ENCODE data around the gene CEL. TPM values are rescaled to one million over a fixed set of nuclear protein-coding genes. Genes with fewer than 3 reads are reported as not detected.

The CEL gene
- total RNA-seq, 2 donors from 2014 or later, result 1.7 to 3.3 TPM

GRCh38 chr9:133026426-133026825 lies 35.4 kb upstream of the CEL start:
- peaks cover 7% of the 10 kb centered on the region for H3K9me3 Mint-ChIP-seq
- no peaks in the 10 kb centered on the region for H3K36me3 Mint-ChIP-seq (ENCODE audit: low read depth)
- no peak overlapping the region for H3K4me3 Mint-ChIP-seq
- H3K27ac Mint-ChIP-seq, result no peak overlapping the region
- Histone ChIP-seq H3K27me3 (ENCODE audit: control insufficient read depth, insufficient read depth, low read length, poor library complexity, severe bottlenecking) (no peaks in the 10 kb centered on the region), H3K9ac (ENCODE audit: extremely low read depth, low read length, poor library complexity, severe bottlenecking) (no peak overlapping the region), H3K9me3 (ENCODE audit: control insufficient read depth, low read length) (peaks cover 2% of the 10 kb centered on the region), H3K4me1 (ENCODE audit: control insufficient read depth, insufficient read depth, low read length) (no peaks in the 10 kb centered on the region), H3K27ac (ENCODE audit: low read depth, low read length) (no peak overlapping the region), H3K4me3 (ENCODE audit: low read length) (no peak overlapping the region), H3K36me3 (ENCODE audit: control insufficient read depth, insufficient read depth, low read length) (no peaks in the 10 kb centered on the region)
- WGBS, 2 experiments (ENCODE audit: insufficient coverage in 1 of 2, insufficient read length in 1 of 2), result 76 to 94% methylated on average over 2 to 3 of the region's 3 CpGs
- peaks cover 12% of the 10 kb centered on the region for H3K27me3 Mint-ChIP-seq (ENCODE audit: insufficient read depth)
- DNase-seq, result no peak
- no peak for TF ChIP-seq CTCF (conservative IDR thresholded peaks at IDR 0.05)
- H3K4me1 Mint-ChIP-seq, result peaks cover 3% of the 10 kb centered on the region

- no peak overlapping the region for H3K4me3 Mint-ChIP-seq
- H3K9me3 Mint-ChIP-seq, result peaks cover 7% of the 10 kb centered on the region
- WGBS, 2 experiments (ENCODE audit: insufficient coverage in 1 of 2, insufficient read length in 1 of 2), result 62 to 73% methylated on average over 4 to 5 of the region's 5 CpGs
- Histone ChIP-seq H3K27ac (ENCODE audit: low read depth, low read length) (no peak overlapping the region), H3K27me3 (ENCODE audit: control insufficient read depth, insufficient read depth, low read length, poor library complexity, severe bottlenecking) (no peaks in the 10 kb centered on the region), H3K36me3 (ENCODE audit: control insufficient read depth, insufficient read depth, low read length) (peaks cover under 1% of the 10 kb centered on the region), H3K9ac (ENCODE audit: extremely low read depth, low read length, poor library complexity, severe bottlenecking) (no peak overlapping the region), H3K4me1 (ENCODE audit: control insufficient read depth, insufficient read depth, low read length) (no peaks in the 10 kb centered on the region), H3K4me3 (ENCODE audit: low read length) (no peak overlapping the region), H3K9me3 (ENCODE audit: control insufficient read depth, low read length) (peaks cover 9% of the 10 kb centered on the region)
- H3K27ac Mint-ChIP-seq, result no peak overlapping the region
- peaks cover 9% of the 10 kb centered on the region for H3K4me1 Mint-ChIP-seq
- no peak for TF ChIP-seq CTCF (conservative IDR thresholded peaks at IDR 0.05)
- H3K27me3 Mint-ChIP-seq (ENCODE audit: insufficient read depth), result peaks cover 12% of the 10 kb centered on the region
- no peak for DNase-seq
- peaks cover 4% of the 10 kb centered on the region for H3K36me3 Mint-ChIP-seq (ENCODE audit: low read depth)
Measured at GRCh38 chr9:133027134-133027533, 34.6 kb upstream of the CEL start.

- no peak for DNase-seq
- H3K27ac ChIP-seq (ENCODE audit: low read depth, low read length), result no peak overlapping the region
- no peak overlapping the region for H3K27ac Mint-ChIP-seq
- H3K27me3 Mint-ChIP-seq (ENCODE audit: insufficient read depth), result peaks cover 12% of the 10 kb centered on the region
- peaks cover 12% of the 10 kb centered on the region for H3K9me3 ChIP-seq (ENCODE audit: control insufficient read depth, low read length)
- H3K4me1 ChIP-seq (ENCODE audit: control insufficient read depth, insufficient read depth, low read length), result no peaks in the 10 kb centered on the region
- H3K36me3 ChIP-seq (ENCODE audit: control insufficient read depth, insufficient read depth, low read length), result peaks cover 11% of the 10 kb centered on the region
- peak overlapping the region; percentile 97 for H3K4me3 Mint-ChIP-seq
- 87 to 89% methylated on average over 3 of the region's 3 CpGs for WGBS, 2 experiments (ENCODE audit: insufficient coverage in 1 of 2, insufficient read length in 1 of 2)
- H3K9ac ChIP-seq (ENCODE audit: extremely low read depth, low read length, poor library complexity, severe bottlenecking), result no peak overlapping the region
- H3K36me3 Mint-ChIP-seq (ENCODE audit: low read depth), result peaks cover 5% of the 10 kb centered on the region
- H3K27me3 ChIP-seq (ENCODE audit: control insufficient read depth, insufficient read depth, low read length, poor library complexity, severe bottlenecking), result no peaks in the 10 kb centered on the region
- no peak for TF ChIP-seq CTCF (conservative IDR thresholded peaks at IDR 0.05)
- H3K4me3 ChIP-seq (ENCODE audit: low read length), result no peak overlapping the region
- H3K4me1 Mint-ChIP-seq, result peaks cover 17% of the 10 kb centered on the region
- H3K9me3 Mint-ChIP-seq, result peaks cover 7% of the 10 kb centered on the region
Measured at GRCh38 chr9:133028221-133028620, 33.6 kb upstream of the CEL start.
